Omental fat pad (tissue), 4 donors: ENCODE results near the gene MYO9B. TPM values are rescaled to one million over a fixed set of nuclear protein-coding genes. Genes with fewer than 3 reads are reported as not detected.

Experiments used
- ATAC-seq: fragments of 150-250 bp; one replicate; pipeline ENCODE4 v1.9.1; 2016; ENCODE audit warnings: mild to moderate bottlenecking, moderate library complexity; ENCODE audit not compliant: low FRiP score
- DNase-seq: peaks from one replicate; pipeline ENCODE4 v3.0.0-alpha.2; 2019; ENCODE audit warnings: low spot score
- CTCF ChIP-seq, 3 donors: fragments of 450-650 bp; IDR thresholded peaks; one replicate each; pipeline ENCODE4 v1.5.1; 2016 to 2017; ENCODE audit warnings: antibody characterized with exemption in 3 of 3, mild to moderate bottlenecking in 3 of 3, moderate library complexity in 2 of 3
- total RNA-seq, 4 donors: library from RNA; depleted of rRNA; stranded (reverse); fragments of >200 nt; gene quantifications; one replicate each; pipeline ENCODE4 v1.1.0, GENCODE V29; 2016

The MYO9B gene
- total RNA-seq, 4 donors from 2014 or later, result 52.7 to 149 (median 85.7) TPM

- no peak for TF ChIP-seq CTCF (IDR thresholded peaks at IDR 0.05)
- no peak for ATAC-seq
- no peak for DNase-seq
Observed at GRCh38 chr19:17225053-17225452, 149.5 kb downstream of the MYO9B start.

- ATAC-seq (peak; percentile 98), DNase-seq (peak; percentile 96)
- TF ChIP-seq CTCF (IDR thresholded peaks at IDR 0.05), result no peak
Observed at GRCh38 chr19:17226002-17226933, 150.7 kb downstream of the MYO9B start, which contains the start of gene OCEL1. OCEL1 (plus strand) TSS chr19:17226226; CDS start chr19:17226248, 22 bp downstream.

- no peak for ATAC-seq
- no peak for TF ChIP-seq CTCF (IDR thresholded peaks at IDR 0.05)
- DNase-seq, result no peak
Observed at GRCh38 chr19:17227798-17228367, 152.3 kb downstream of the MYO9B start.

- DNase-seq (no peak), ATAC-seq (no peak)
- TF ChIP-seq CTCF (IDR thresholded peaks at IDR 0.05), result no peak
Observed at GRCh38 chr19:17229890-17230289, 154.3 kb downstream of the MYO9B start.

GRCh38 chr19:17232258-17232657 lies 156.7 kb downstream of the MYO9B start:
- no peak for TF ChIP-seq CTCF (IDR thresholded peaks at IDR 0.05)
- ATAC-seq, result no peak
- no peak for DNase-seq

- DNase-seq, result no peak
- TF ChIP-seq CTCF (IDR thresholded peaks at IDR 0.05), result no peak
- ATAC-seq, result peak; percentile 64
Observed at GRCh38 chr19:17234911-17235299, 159.3 kb downstream of the MYO9B start.
